ENCODE data around the gene ARHGAP40.

- TF ChIP-seq CTCF (IDR thresholded peaks at IDR 0.05) = no peak
- TF ChIP-seq POLR2A (IDR thresholded peaks at IDR 0.05) = no peak
These were observed 19.7 kb upstream of the ARHGAP40 start for GRCh38 chr20:38581830-38582358.

All from thyroid gland (tissue), 4 donors.